Fibroblast of the aortic adventitia (primary cell): ENCODE results near the gene GGA1. TPM values are rescaled to one million over a fixed set of nuclear protein-coding genes. Genes with fewer than 3 reads are reported as not detected.
"Not testable (repeated sequence)": the region's sequence is repeated elsewhere in the genome, so short reads cannot be mapped to it uniquely, and the experiment has no call there.

Source experiments
- DNase-seq: peaks from one replicate; pipeline ENCODE4 v3.0.0-alpha.2; 2010; ENCODE audit warnings: low read depth
- H3K4me3 ChIP-seq: 2 replicates; pipeline ENCODE4 v1.5.1; 2011; ENCODE audit warnings: low read depth, mild to moderate bottlenecking, control low read depth, low read length, moderate library complexity
- CTCF ChIP-seq: IDR thresholded peaks from 2 replicates; pipeline ENCODE4 v1.5.1; 2011; ENCODE audit warnings: mild to moderate bottlenecking, low read length, control low read depth, inconsistent platforms; ENCODE audit not compliant: insufficient read depth
- total RNA-seq: library from RNA; depleted of rRNA; stranded (reverse); fragments of >200 nt; gene quantifications from 2 replicates; pipeline ENCODE4 v1.2.3, GENCODE V29; 2012; ENCODE audit warnings: low replicate concordance

GGA1 gene
- total RNA-seq, 1 donor: 35.0 TPM

GRCh38 chr22:37588546-37589215 lies 20.0 kb upstream of the GGA1 start:
- no peak for DNase-seq
- no peak for TF ChIP-seq CTCF
- no peak overlapping the region for H3K4me3 ChIP-seq

GRCh38 chr22:37589636-37590035 lies 19.0 kb upstream of the GGA1 start:
- TF ChIP-seq CTCF: no peak
- DNase-seq: no peak
- no peak overlapping the region for H3K4me3 ChIP-seq

GRCh38 chr22:37591081-37591480 lies 17.6 kb upstream of the GGA1 start:
- not testable (repeated sequence) for H3K4me3 ChIP-seq, DNase-seq

- TF ChIP-seq CTCF: no peak
- H3K4me3 ChIP-seq: peak overlapping the region; percentile 38
Observed at GRCh38 chr22:37591823-37592404, 16.7 kb upstream of the GGA1 start.

GRCh38 chr22:37594237-37594636 lies 14.4 kb upstream of the GGA1 start:
- TF ChIP-seq CTCF: no peak
- H3K4me3 ChIP-seq: no peak overlapping the region
- DNase-seq: no peak

More at GRCh38 chr22:37591823-37592404, 16.7 kb upstream of the GGA1 start:
- DNase-seq: no peak

GRCh38 chr22:37599153-37599552 lies 9.5 kb upstream of the GGA1 start:
- TF ChIP-seq CTCF: no peak
- no peak for DNase-seq
- H3K4me3 ChIP-seq: no peak overlapping the region

- DNase-seq: no peak
- no peak for TF ChIP-seq CTCF
- no peak overlapping the region for H3K4me3 ChIP-seq
Observed at GRCh38 chr22:37601203-37601539, 7.5 kb upstream of the GGA1 start.
